PC-9 (cell line): Measurements from ENCODE around the gene C1orf21. TPM values are rescaled to one million over a fixed set of nuclear protein-coding genes. Genes with fewer than 3 reads are reported as not detected.

Source experiments
- BruUV-seq: library from RNA; stranded (reverse); fragments of 400-500 nt; replicated peaks from 2 replicates; lab custom pipeline; 2021; lab: Mats Ljungman, UMichigan
- CTCF ChIA-PET: fragments of 300-600 bp; sonication (Branson Sonifier 250); formaldehyde crosslinking; loops from one replicate; lab custom pipeline; 2022; ENCODE audit warnings: antibody characterized with exemption; lab: Charles Lee
- POLR2A ChIA-PET: fragments of 300-600 bp; sonication (Branson Sonifier 250); formaldehyde crosslinking; loops from one replicate; lab custom pipeline; 2022; ENCODE audit warnings: antibody characterized with exemption; ENCODE audit not compliant: unreplicated experiment; lab: Charles Lee
- DNase-seq, 2 experiments: peaks; one replicate each; pipeline versions ENCODE4 v3.0.0 to v3.0.0-alpha.2; 2015 to 2022; ENCODE audit warnings: mixed read lengths in 1 of 2
- H2AFZ ChIP-seq: fragments of 200-600 bp; sonication (generic); 2 replicates; pipeline ENCODE4 v1.8.1; 2017; ENCODE audit warnings: antibody characterized with exemption
- H3F3A ChIP-seq: fragments of 200-600 bp; sonication (generic); 2 replicates; pipeline ENCODE4 v1.8.1; 2017; ENCODE audit warnings: antibody characterized with exemption, mild to moderate bottlenecking, low read depth; ENCODE audit not compliant: insufficient read depth
- H3K27ac ChIP-seq: fragments of 200-600 bp; sonication (generic); 2 replicates; pipeline ENCODE4 v1.6.1; 2016; ENCODE audit warnings: mixed run types
- H3K27me3 ChIP-seq: fragments of 200-600 bp; sonication (generic); 2 replicates; pipeline ENCODE4 v1.6.1; 2016; ENCODE audit warnings: low read depth, mixed run types; ENCODE audit not compliant: insufficient read depth
- H3K36me3 ChIP-seq: fragments of 200-600 bp; sonication (generic); 2 replicates; pipeline ENCODE4 v1.6.1; 2016; ENCODE audit warnings: low read depth, mixed run types
- H3K4me1 ChIP-seq: fragments of 200-600 bp; sonication (generic); replicated peaks from 2 replicates; pipeline ENCODE4 v1.6.1; 2016; ENCODE audit warnings: mixed run types; ENCODE audit not compliant: insufficient read depth
- H3K4me2 ChIP-seq: fragments of 200-600 bp; sonication (generic); 2 replicates; pipeline ENCODE4 v1.6.1; 2017; ENCODE audit warnings: mixed run types
- H3K4me3 ChIP-seq: fragments of 200-600 bp; sonication (generic); 2 replicates; pipeline ENCODE4 v1.6.1; 2016; ENCODE audit warnings: mixed run types
- H3K79me2 ChIP-seq: fragments of 200-600 bp; sonication (generic); 2 replicates; pipeline ENCODE4 v1.6.1; 2017; ENCODE audit warnings: low read depth, mixed run types
- H3K9me2 ChIP-seq: fragments of 200-600 bp; sonication (generic); 2 replicates; pipeline ENCODE4 v1.8.1; 2017; ENCODE audit warnings: mild to moderate bottlenecking; ENCODE audit not compliant: insufficient read depth
- H3K9me3 ChIP-seq: fragments of 200-600 bp; sonication (generic); 2 replicates; pipeline ENCODE4 v1.8.1; 2016; ENCODE audit warnings: low read depth; ENCODE audit not compliant: insufficient read depth
- H4K20me1 ChIP-seq: fragments of 200-600 bp; sonication (generic); 2 replicates; pipeline ENCODE4 v1.8.1; 2017; ENCODE audit not compliant: insufficient read depth
- CTCF ChIP-seq: fragments of 200-600 bp; sonication (generic); conservative IDR thresholded peaks from 2 replicates; pipeline ENCODE4 v1.6.1; 2017; ENCODE audit warnings: mixed run types, antibody characterized with exemption, mild to moderate bottlenecking, moderate library complexity
- EZH2 ChIP-seq: fragments of 200-600 bp; sonication (generic); IDR thresholded peaks from 2 replicates; pipeline ENCODE4 v1.8.0; 2017; ENCODE audit warnings: antibody characterized with exemption, low read depth
- intact Hi-C: fragments of 100-400 bp; cut with micrococcal nuclease; formaldehyde crosslinking; loops from one replicate; pipeline ENCODE4 v1.10.0; 2022; ENCODE audit not compliant: unreplicated experiment
- total RNA-seq: library from RNA; stranded (reverse); gene quantifications from 2 replicates; pipeline ENCODE4 v1.2.3, GENCODE V29; 2021

C1orf21 gene
- total RNA-seq, 1 experiment from 2014 or later = 13.8 TPM

- DNase-seq = no peak
- Histone ChIP-seq H4K20me1 (no peaks in the 10 kb centered on the region), H3F3A (no peaks in the 10 kb centered on the region), H2AFZ (no peak overlapping the region), H3K9me3 (no peaks in the 10 kb centered on the region), H3K4me2 (no peak overlapping the region), H3K9me2 (no peaks in the 10 kb centered on the region), H3K4me1 (no peaks in the 10 kb centered on the region), H3K4me3 (no peak overlapping the region), H3K36me3 (no peaks in the 10 kb centered on the region), H3K27ac (no peak overlapping the region), H3K79me2 (no peaks in the 10 kb centered on the region), H3K27me3 (no peaks in the 10 kb centered on the region)
- CTCF ChIA-PET = no interaction called here
- POLR2A ChIA-PET = no interaction called here
- intact Hi-C loops = no loop called here
- no peak for TF ChIP-seq CTCF
- TF ChIP-seq EZH2 = no peak
- BruUV-seq = no TSS peak
Measured at GRCh38 chr1:184577319-184577718, 190.5 kb downstream of the C1orf21 start.

DNA sequence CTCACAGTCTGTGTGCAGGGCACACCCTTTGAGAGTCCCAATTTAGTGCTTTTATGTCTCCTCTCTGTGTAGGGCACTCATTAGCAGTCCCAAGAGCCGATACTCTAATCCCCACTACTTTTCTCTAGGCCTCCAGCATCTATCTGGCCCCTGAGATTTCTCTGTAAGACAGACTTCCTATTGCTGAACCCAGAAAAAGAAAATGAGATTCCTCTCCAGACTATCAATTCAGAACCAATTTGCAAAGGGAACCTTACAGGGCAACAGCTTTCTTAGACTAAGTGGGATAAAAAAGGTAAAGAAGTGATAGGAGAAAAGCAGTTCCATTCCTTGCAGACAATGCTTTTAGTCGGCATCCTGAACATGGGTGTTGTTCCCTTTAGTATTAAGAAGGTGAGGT is 195.6 kb downstream of the C1orf21 start:
- Histone ChIP-seq H4K20me1 (no peaks in the 10 kb centered on the region), H3K36me3 (no peaks in the 10 kb centered on the region), H3K27ac (no peak overlapping the region), H3K9me2 (no peaks in the 10 kb centered on the region), H2AFZ (0 out of 2 replicates have a peak overlapping the region, but pooled peaks have one; percentile 6), H3K27me3 (no peaks in the 10 kb centered on the region), H3K79me2 (no peaks in the 10 kb centered on the region), H3K4me1 (no peaks in the 10 kb centered on the region), H3F3A (no peaks in the 10 kb centered on the region), H3K4me2 (no peak overlapping the region), H3K4me3 (no peak overlapping the region), H3K9me3 (no peaks in the 10 kb centered on the region)
- ChIA-PET CTCF (no interaction called here), POLR2A (no interaction called here)
- intact Hi-C loops = no loop called here
- BruUV-seq = no TSS peak
- DNase-seq = no peak
- no peak for TF ChIP-seq CTCF
- TF ChIP-seq EZH2 = no peak

GRCh38 chr1:184583849-184584248 is 197.0 kb downstream of the C1orf21 start:
- DNase-seq = no peak
- H3K9me3 ChIP-seq = no peaks in the 10 kb centered on the region
- intact Hi-C loops = no loop called here
- H4K20me1 ChIP-seq = no peaks in the 10 kb centered on the region
- TF ChIP-seq EZH2 (no peak), CTCF (no peak)
- no peaks in the 10 kb centered on the region for H3K79me2 ChIP-seq
- no peak overlapping the region for H3K4me3 ChIP-seq
- no peaks in the 10 kb centered on the region for H3K4me1 ChIP-seq
- H3K27me3 ChIP-seq = no peaks in the 10 kb centered on the region
- no peak overlapping the region for H2AFZ ChIP-seq
- no peaks in the 10 kb centered on the region for H3K36me3 ChIP-seq
- no peaks in the 10 kb centered on the region for H3K9me2 ChIP-seq
- CTCF ChIA-PET = no interaction called here
- H3F3A ChIP-seq = no peaks in the 10 kb centered on the region
- no peak overlapping the region for H3K27ac ChIP-seq
- no peak overlapping the region for H3K4me2 ChIP-seq
- no TSS peak for BruUV-seq
- POLR2A ChIA-PET = no interaction called here
